Fibroblast of pulmonary artery (primary cell): ENCODE measurements around the gene BAIAP3.

Experiments
- DNase-seq: peaks from one replicate; pipeline ENCODE4 v3.0.0-alpha.2; 2010; ENCODE audit warnings: low read depth
- H3K4me3 ChIP-seq: replicated peaks from 2 replicates; pipeline ENCODE4 v1.5.1; 2011; ENCODE audit warnings: low read depth, mild to moderate bottlenecking, control low read depth, low read length, moderate library complexity
- CTCF ChIP-seq: IDR thresholded peaks from 2 replicates; pipeline ENCODE4 v1.5.1; 2011; ENCODE audit warnings: mild to moderate bottlenecking, control low read depth, low read length, inconsistent platforms; ENCODE audit errors: missing control alignments

The BAIAP3 gene

DNA sequence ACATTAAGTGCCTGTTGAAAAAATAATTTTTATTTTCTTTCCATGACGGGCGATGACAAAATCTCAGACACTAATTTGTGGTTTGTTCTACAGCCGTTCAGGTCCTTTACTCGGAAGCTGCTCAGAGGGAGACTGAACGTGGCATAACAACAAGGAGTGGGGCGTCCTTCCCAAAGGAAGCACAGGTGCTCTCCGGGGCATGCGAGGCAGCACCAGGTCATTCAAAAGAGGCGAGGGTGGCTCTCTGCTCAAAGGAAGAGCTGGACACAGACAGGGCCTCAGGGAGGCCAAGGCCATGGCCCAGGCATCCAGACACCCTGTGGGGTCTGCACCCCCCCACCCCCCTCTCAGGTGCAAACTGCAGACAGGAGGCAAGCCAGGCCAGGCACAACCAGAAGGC lies 64.9 kb downstream of the BAIAP3 start:
- H3K4me3 ChIP-seq, result no peak overlapping the region
- TF ChIP-seq CTCF, result no peak
- DNase-seq, result no peak
